Heart left ventricle (tissue), 16 donors: ENCODE data around the gene LRRC14B. TPM values are rescaled to one million over a fixed set of nuclear protein-coding genes. Genes with fewer than 3 reads are reported as not detected.

Experiments used
- ATAC-seq, 4 donors: fragments of 200-7000 bp; cut with Tn5 transposase; one replicate each; pipeline ENCODE4 v1.9.1; 2020 to 2022; ENCODE audit warnings: moderate library complexity in 4 of 4, mild to moderate bottlenecking in 3 of 4, moderate number of reproducible peaks in 1 of 4
- DNase-seq, 5 donors: peaks; one replicate each; pipeline ENCODE4 v3.0.0-alpha.2; 2020
- H3K27ac ChIP-seq, 12 donors: fragments of 200-600 bp; sonication (generic) in 4 of 12; one replicate each; pipeline versions ENCODE4 v1.5.0 to v1.8.0; 2016 to 2022; ENCODE audit warnings: mild to moderate bottlenecking in 2 of 12
- H3K27me3 ChIP-seq, 9 donors: fragments of 200-600 bp; sonication (generic) in 2 of 9; one replicate each; pipeline versions ENCODE4 v1.5.1 to v1.8.0; 2016 to 2022; ENCODE audit warnings: mild to moderate bottlenecking in 3 of 9
- H3K36me3 ChIP-seq, 9 donors: fragments of 200-600 bp; sonication (generic) in 2 of 9; one replicate each; pipeline versions ENCODE4 v1.5.0 to v1.8.0; 2018 to 2022; ENCODE audit warnings: mild to moderate bottlenecking in 2 of 9
- H3K4me1 ChIP-seq, 12 donors: fragments of 200-600 bp; sonication (generic) in 4 of 12; one replicate each; pipeline versions ENCODE4 v1.5.0 to v1.8.0; 2016 to 2022; ENCODE audit warnings: mild to moderate bottlenecking in 3 of 12
- H3K4me3 ChIP-seq, 12 donors: fragments of 200-600 bp; sonication (generic) in 4 of 12; one replicate each; pipeline versions ENCODE4 v1.5.0 to v1.8.0; 2017 to 2022; ENCODE audit warnings: mild to moderate bottlenecking in 9 of 12, moderate library complexity in 4 of 12
- H3K9me3 ChIP-seq, 12 donors: fragments of 200-600 bp; sonication (generic) in 4 of 12; one replicate each; pipeline versions ENCODE4 v1.5.0 to v1.8.0; 2016 to 2022; ENCODE audit warnings: mild to moderate bottlenecking in 1 of 12
- CTCF ChIP-seq, 12 donors: fragments of 200-600 bp; sonication (generic) in 4 of 12; IDR thresholded peaks; one replicate each; pipeline versions ENCODE4 v1.5.0 to v1.8.0; 2018 to 2022; ENCODE audit warnings: antibody characterized with exemption in 12 of 12, mild to moderate bottlenecking in 5 of 12
- POLR2A ChIP-seq, 2 donors: fragments of 450-650 bp; IDR thresholded peaks; one replicate each; pipeline ENCODE4 v1.6.1; 2017; ENCODE audit warnings: antibody characterized with exemption in 2 of 2, mild to moderate bottlenecking in 2 of 2, moderate library complexity in 2 of 2
- WGBS, 4 donors: extraction: QIAGEN DNeasy Blood & Tissue Kit in 2 of 4; methylation state at CpG; one replicate each; pipeline versions ENCODE4 v1.1.5 to v1.1.7; 2013 to 2018; 5-methylcytosine and 5-hydroxymethylcytosine counted together
- intact Hi-C, 10 donors: fragments of 100-400 bp; cut with DNase I; formaldehyde crosslinking; loops; one replicate each; pipeline versions ENCODE4 v1.11.1 to v1.14.2; 2022
- polyA plus RNA-seq, 2 donors: library from polyadenylated mRNA; stranded (reverse); fragments of 200-250 nt; gene quantifications; one replicate each; pipeline ENCODE4 v1.2.3, GENCODE V29; 2013
- total RNA-seq, 9 donors: library from RNA; depleted of rRNA in 2 of 9; stranded (reverse); fragments of >200 nt in 2 of 9; fragmentation: NEBNext Ultra II Directional in 3 of 9; extraction: Animal tissue kit (Norgen Biotek cat#: 25700) in 3 of 9; gene quantifications; one replicate each; pipeline versions ENCODE4 v1.1.0 to v1.2.4, GENCODE V29; 2016 to 2023
- donor health status: ischemic (EF 13 %, LVEDD 7.1; RV severe dilation, severe dysfunction).
- donor health status: healthy with polysubstance abuse.
- donor health status: DM: no; HTN: yes; CAD: no.
- donor health status: DM: no; HTN: no; CAD: no.
- donor health status: ischemic (EF 25% LVEDD 6.9; RV normal size, moderate dysfunction).
- donor health status: ischemic (EF 25% LVEDD 5.7; RV mildly dilated, moderate dysfunction).
- donor health status: healthy.
- donor health status: DM: yes; HTN: yes; CAD: no.
- donor health status: ischemic (EF 35%, LVEDD 5.7; RV mildly dilated, moderate dysfunction).
- donor health status: nonischemic (EF 11% LVEDD 7.7; RV severe dilation, severe dysfunction).
- donor health status: DM: yes; HTN: yes; CAD: no.
- donor health status: PGD.
- donor health status: ischemic (EF 29% LVEDD 5.4; RV normal size, mild dysfunction).
- donor health status: nonischemic (EF 23%, LVEDD 6.1; RV moderate dilation, normal function).

LRRC14B gene
- total and polyA plus RNA-seq, 11 donors: 6.1 to 133 (median 40.3) TPM

- H3K36me3 ChIP-seq: no peaks in the 10 kb centered on the region
- no peak overlapping the region for H3K4me3 ChIP-seq
- H3K27me3 ChIP-seq: peaks cover 0 to 12% (median 0%) of the 10 kb centered on the region in 9 donors
- no peak overlapping the region for H3K27ac ChIP-seq
- intact Hi-C loops: no loop called here
- no peak for TF ChIP-seq POLR2A (IDR thresholded peaks at IDR 0.05)
- TF ChIP-seq CTCF (IDR thresholded peaks at IDR 0.05): no peak
- H3K9me3 ChIP-seq: no peaks in the 10 kb centered on the region
- no peaks in the 10 kb centered on the region for H3K4me1 ChIP-seq
- ATAC-seq (no peak), DNase-seq (no peak)
- 89 to 93% (median 92%) methylated on average over 12 of the region's 12 CpGs for WGBS, 4 donors
Observed at GRCh38 chr5:157126-157715, 34.1 kb upstream of the LRRC14B start.

GRCh38 chr5:157801-158200 lies 33.5 kb upstream of the LRRC14B start:
- 74 to 83% (median 82%) methylated on average over 11 of the region's 11 CpGs for WGBS, 4 donors
- Histone ChIP-seq H3K9me3 (no peaks in the 10 kb centered on the region), H3K4me3 (no peak overlapping the region), H3K36me3 (no peaks in the 10 kb centered on the region), H3K27ac (no peak overlapping the region), H3K4me1 (no peaks in the 10 kb centered on the region), H3K27me3 (peaks cover 0 to 16% (median 0%) of the 10 kb centered on the region in 9 donors)
- intact Hi-C loops: no loop called here
- TF ChIP-seq POLR2A (IDR thresholded peaks at IDR 0.05) (no peak), CTCF (IDR thresholded peaks at IDR 0.05) (no peak)
- no peak for DNase-seq
- no peak for ATAC-seq

GRCh38 chr5:158807-159447 lies 32.4 kb upstream of the LRRC14B start:
- intact Hi-C loops: no loop called here
- no peak overlapping the region for H3K27ac ChIP-seq
- H3K4me1 ChIP-seq: no peaks in the 10 kb centered on the region
- H3K9me3 ChIP-seq: no peaks in the 10 kb centered on the region
- no peak overlapping the region for H3K4me3 ChIP-seq
- no peak for ATAC-seq
- WGBS, 4 donors: 80 to 89% (median 85%) methylated on average over 17 of the region's 17 CpGs
- TF ChIP-seq CTCF (IDR thresholded peaks at IDR 0.05) (no peak), POLR2A (IDR thresholded peaks at IDR 0.05) (no peak)
- DNase-seq: no peak
- no peaks in the 10 kb centered on the region for H3K36me3 ChIP-seq
- peaks cover 0 to 16% (median 0%) of the 10 kb centered on the region in 9 donors for H3K27me3 ChIP-seq

- intact Hi-C loops: no loop called here
- no peak for TF ChIP-seq POLR2A (IDR thresholded peaks at IDR 0.05)
- TF ChIP-seq CTCF (IDR thresholded peaks at IDR 0.05): no peak
- 65 to 77% (median 71%) methylated on average over 19 of the region's 19 CpGs for WGBS, 4 donors
- H3K27ac ChIP-seq: no peak overlapping the region
- H3K4me3 ChIP-seq: no peak overlapping the region
- no peaks in the 10 kb centered on the region for H3K9me3 ChIP-seq
- peaks cover 0 to 16% (median 0%) of the 10 kb centered on the region in 9 donors for H3K27me3 ChIP-seq
- H3K4me1 ChIP-seq: no peaks in the 10 kb centered on the region
- no peak for ATAC-seq
- peak in 1 of 5 donors; percentile 11 for DNase-seq
- no peaks in the 10 kb centered on the region for H3K36me3 ChIP-seq
Observed at GRCh38 chr5:159448-160172, 31.7 kb upstream of the LRRC14B start.
